GM21737 (cell line): ENCODE results near the gene CRTC3.

Experiments
- ATAC-seq: cut with Tn5 transposase; IDR thresholded peaks from one replicate; pipeline ENCODE4 v1.9.1; 2021; ENCODE audit warnings: mild to moderate bottlenecking, moderate library complexity; ENCODE audit not compliant: unreplicated experiment

The CRTC3 gene

GRCh38 chr15:90591524-90591923 lies 61.8 kb downstream of the CRTC3 start:
- ATAC-seq = no peak

GRCh38 chr15:90592131-90592881 lies 62.6 kb downstream of the CRTC3 start:
- no peak for ATAC-seq

GRCh38 chr15:90593499-90594158 lies 63.9 kb downstream of the CRTC3 start:
- ATAC-seq = no peak

- ATAC-seq = peak; percentile 32
Measured at GRCh38 chr15:90594301-90594738, 64.6 kb downstream of the CRTC3 start.

GRCh38 chr15:90595763-90596155 lies 66.0 kb downstream of the CRTC3 start:
- no peak for ATAC-seq

GRCh38 chr15:90596943-90597342 lies 67.2 kb downstream of the CRTC3 start:
- no peak for ATAC-seq

- peak; percentile 26 for ATAC-seq
Measured at GRCh38 chr15:90597577-90597976, 67.9 kb downstream of the CRTC3 start.

GRCh38 chr15:90598031-90598577 lies 68.4 kb downstream of the CRTC3 start:
- ATAC-seq = peak; percentile 39

- ATAC-seq = no peak
Measured at GRCh38 chr15:90598679-90599078, 69.0 kb downstream of the CRTC3 start.

GRCh38 chr15:90599116-90599515 lies 69.4 kb downstream of the CRTC3 start:
- no peak for ATAC-seq

GRCh38 chr15:90599644-90600043 lies 69.9 kb downstream of the CRTC3 start:
- ATAC-seq = no peak

GRCh38 chr15:90600954-90601353 lies 71.2 kb downstream of the CRTC3 start:
- ATAC-seq = no peak

GRCh38 chr15:90603893-90604292 lies 74.2 kb downstream of the CRTC3 start:
- ATAC-seq = no peak

GRCh38 chr15:90606641-90607040 lies 76.9 kb downstream of the CRTC3 start:
- no peak for ATAC-seq

GRCh38 chr15:90607361-90607760 lies 77.6 kb downstream of the CRTC3 start:
- no peak for ATAC-seq

- no peak for ATAC-seq
Measured at GRCh38 chr15:90609242-90610180, 79.8 kb downstream of the CRTC3 start.

- ATAC-seq = no peak
Measured at GRCh38 chr15:90610190-90610589, 80.5 kb downstream of the CRTC3 start.

GRCh38 chr15:90611157-90611556 lies 81.4 kb downstream of the CRTC3 start:
- ATAC-seq = no peak

GRCh38 chr15:90617171-90617570 lies 87.4 kb downstream of the CRTC3 start:
- no peak for ATAC-seq

- ATAC-seq = no peak
Measured at GRCh38 chr15:90617668-90618097, 88.0 kb downstream of the CRTC3 start.
